HG03066 (cell line): Measurements from ENCODE around the gene ETF1.
"Not testable (repeated sequence)": the region's sequence is repeated elsewhere in the genome, so short reads cannot be mapped to it uniquely, and the experiment has no call there.

ENCODE experiments used
- ATAC-seq: cut with Tn5 transposase; IDR thresholded peaks from one replicate; pipeline ENCODE4 v1.9.1; 2021; ENCODE audit warnings: low read depth; ENCODE audit not compliant: unreplicated experiment

ETF1 gene

GRCh38 chr5:138533973-138534941, 8.8 kb downstream of the ETF1 start:
- no peak for ATAC-seq

- no peak for ATAC-seq
Observed at GRCh38 chr5:138529812-138530211, 13.2 kb downstream of the ETF1 start.

- no peak for ATAC-seq
Observed at GRCh38 chr5:138528744-138529469, 14.1 kb downstream of the ETF1 start.

- no peak for ATAC-seq
Observed at GRCh38 chr5:138528208-138528607, 14.8 kb downstream of the ETF1 start.

- ATAC-seq = no peak
Observed at GRCh38 chr5:138527170-138527569, 15.9 kb downstream of the ETF1 start.

GRCh38 chr5:138523406-138523805, 19.6 kb downstream of the ETF1 start:
- no peak for ATAC-seq

- no peak for ATAC-seq
Observed at GRCh38 chr5:138520971-138521370, 22.1 kb downstream of the ETF1 start.

GRCh38 chr5:138517437-138517836, 25.6 kb downstream of the ETF1 start:
- ATAC-seq = no peak

GRCh38 chr5:138515556-138516245, 27.3 kb downstream of the ETF1 start:
- no peak for ATAC-seq

- ATAC-seq = no peak
Observed at GRCh38 chr5:138514021-138514420, 29.0 kb downstream of the ETF1 start.

GRCh38 chr5:138508958-138509357, 34.1 kb downstream of the ETF1 start:
- no peak for ATAC-seq

GRCh38 chr5:138507485-138507884, 35.6 kb downstream of the ETF1 start:
- not testable (repeated sequence) for ATAC-seq

- ATAC-seq = no peak
Observed at GRCh38 chr5:138506370-138507306, 36.4 kb downstream of the ETF1 start.

- ATAC-seq = no peak
Observed at GRCh38 chr5:138504799-138505198, 38.2 kb downstream of the ETF1 start.

GRCh38 chr5:138503487-138504270, 39.4 kb downstream of the ETF1 start:
- no peak for ATAC-seq

GRCh38 chr5:138502521-138502920, 40.5 kb downstream of the ETF1 start:
- ATAC-seq = no peak

GRCh38 chr5:138502121-138502520, 40.9 kb downstream of the ETF1 start:
- no peak for ATAC-seq

- ATAC-seq = no peak
Observed at GRCh38 chr5:138498376-138498775, 44.7 kb downstream of the ETF1 start.

GRCh38 chr5:138495351-138495750, 47.7 kb downstream of the ETF1 start:
- no peak for ATAC-seq
